Measurements from ENCODE around the gene INPP5J. TPM values are rescaled to one million over a fixed set of nuclear protein-coding genes. Genes with fewer than 3 reads are reported as not detected.

INPP5J gene
- total and polyA plus RNA-seq, 2 of the 13 experiments (the other 11 are each of a cell fraction or from before 2014, with no cell fraction given), result 0.24 to 1.1 TPM

GRCh38 chr22:31177420-31178162 lies 54.8 kb downstream of the INPP5J start (continued):
- TF ChIP-seq ZNF34 (CRISPR knock-in tag; IDR thresholded peaks at IDR 0.05; ENCODE audit: borderline replicate concordance) (no peak), HOXA7 (CRISPR knock-in tag; IDR thresholded peaks at IDR 0.05) (no peak), IKZF4 (CRISPR knock-in tag; IDR thresholded peaks at IDR 0.05; ENCODE audit: borderline replicate concordance, low read depth, not compliant biosample characterization) (no peak), ZNF570 (CRISPR knock-in tag; IDR thresholded peaks at IDR 0.05; ENCODE audit: borderline replicate concordance) (no peak), CHCHD3 (CRISPR knock-in tag; IDR thresholded peaks at IDR 0.05) (no peak), ZNF333 (CRISPR knock-in tag; IDR thresholded peaks at IDR 0.05; ENCODE audit: borderline replicate concordance) (no peak), ZNF543 (CRISPR knock-in tag; IDR thresholded peaks at IDR 0.05) (no peak), HOXA3 (CRISPR knock-in tag; IDR thresholded peaks at IDR 0.05) (no peak), NR2F6 (IDR thresholded peaks at IDR 0.05) (no peak), NR2F6 (CRISPR knock-in tag; IDR thresholded peaks at IDR 0.05) (no peak)

- no peaks in the 10 kb centered on the region for H3K27me3 ChIP-seq (ENCODE audit: control insufficient read depth in 1 of 2, insufficient read depth in 2 of 2, low read length in 2 of 2)
- no peak overlapping the region for H3K4me3 ChIP-seq (replicated peaks in 1 of 3; ENCODE audit: insufficient read depth in 1 of 3, low read depth in 2 of 3, low read length in 3 of 3)
- no peak for TF ChIP-seq SALL2 (CRISPR knock-in tag; IDR thresholded peaks at IDR 0.05)
- no peak for TF ChIP-seq KLF9 (CRISPR knock-in tag; IDR thresholded peaks at IDR 0.05; ENCODE audit: low read depth)
- no peak for TF ChIP-seq ZFY (CRISPR knock-in tag; IDR thresholded peaks at IDR 0.05)
- TF ChIP-seq ZNF580 (CRISPR knock-in tag; IDR thresholded peaks at IDR 0.05; ENCODE audit: borderline replicate concordance, low read depth), result no peak
- no peak for TF ChIP-seq HBP1 (CRISPR knock-in tag; IDR thresholded peaks at IDR 0.05; ENCODE audit: low read depth)
- no peak for TF ChIP-seq LBX2 (CRISPR knock-in tag; IDR thresholded peaks at IDR 0.05; ENCODE audit: borderline replicate concordance)
- TF ChIP-seq ZBTB20 (CRISPR knock-in tag; IDR thresholded peaks at IDR 0.05; ENCODE audit: borderline replicate concordance, low read depth), result no peak
- no TSS peak for BruUV-seq (replicated peaks)
- H3K79me2 ChIP-seq (ENCODE audit: insufficient read depth, low read length), result peaks cover 31% of the 10 kb centered on the region
- no peak overlapping the region for H3K9ac ChIP-seq (ENCODE audit: insufficient read depth, low read depth, low read length)
- WGBS (ENCODE audit: low lambda C conversion rate), result 100% methylated on average over 2 of the region's 2 CpGs
- no peak for FAIRE-seq
- no peak for ATAC-seq
- no peaks in the 10 kb centered on the region for H3K9me3 ChIP-seq (ENCODE audit: low read length)
- no peak overlapping the region for H3K27ac ChIP-seq (ENCODE audit: extremely low read length, insufficient read depth, low read length)
- ChIA-PET POLR2A (no interaction called here), CTCF (ENCODE audit: low intra/inter-chr PET ratio, low total read pairs) (no interaction called here)
- intact Hi-C loops (cut with micrococcal nuclease; ENCODE audit: unreplicated experiment) (no loop called here), in situ Hi-C loops (cut with HindIII; ENCODE audit: extremely low pct_ligation_motif_present, low pct_unique_long_range_greater_than_20kb) (no loop called here)
- H3K4me1 ChIP-seq (ENCODE audit: insufficient read depth, low read length), result peaks cover 22% of the 10 kb centered on the region
- DNase-seq (ENCODE audit: low spot score), result no peak
- no peak overlapping the region for H3K4me2 ChIP-seq (ENCODE audit: low read depth, low read length)
- 0 out of 2 replicates have a peak, but pooled peaks cover 2% of the 10 kb centered on the region for H4K20me1 ChIP-seq (ENCODE audit: insufficient read depth, low read length)
- peaks cover 4 to 11% of the 10 kb centered on the region in 2 experiments; a peak in 3 of 5 replicates for H3K36me3 ChIP-seq (replicated peaks in 1 of 2; ENCODE audit: control insufficient read depth in 1 of 2, insufficient read depth in 2 of 2, low read length in 2 of 2)
- no peak overlapping the region for H2AFZ ChIP-seq (ENCODE audit: low read length)
Observed at GRCh38 chr22:31178859-31179258, 56.1 kb downstream of the INPP5J start.
